Liver (tissue), 3 donors: ENCODE measurements around the gene LAMTOR2.

Experiments
- ATF3 ChIP-seq: IDR thresholded peaks from 2 replicates; pipeline ENCODE4 v1.6.1; 2016; ENCODE audit warnings: antibody characterized with exemption
- CTCF ChIP-seq: fragments of 150-350 bp; IDR thresholded peaks from 2 replicates; pipeline ENCODE4 v1.5.1; 2017; ENCODE audit warnings: improper control_type of control experiment, low read depth, low read length; ENCODE audit not compliant: missing input control
- FOXA1 ChIP-seq: IDR thresholded peaks from 2 replicates; pipeline ENCODE4 v1.6.1; 2016; ENCODE audit warnings: antibody characterized with exemption
- MAX ChIP-seq: IDR thresholded peaks from 2 replicates; pipeline ENCODE4 v1.6.1; 2016; ENCODE audit warnings: antibody characterized with exemption
- RAD21 ChIP-seq, 2 donors: IDR thresholded peaks; 2 replicates each; pipeline ENCODE4 v1.6.1; 2016; ENCODE audit warnings: antibody characterized with exemption in 2 of 2, mild to moderate bottlenecking in 2 of 2
- REST ChIP-seq: IDR thresholded peaks from 2 replicates; pipeline ENCODE4 v1.6.1; 2016; ENCODE audit warnings: antibody characterized with exemption, mild to moderate bottlenecking
- RXRA ChIP-seq, 2 donors: IDR thresholded peaks; 2 replicates each; pipeline ENCODE4 v1.6.1; 2017 to 2018; ENCODE audit warnings: antibody characterized with exemption in 2 of 2, mild to moderate bottlenecking in 1 of 2
- SP1 ChIP-seq: IDR thresholded peaks from 2 replicates; pipeline ENCODE4 v1.6.1; 2018; ENCODE audit warnings: antibody characterized with exemption, mild to moderate bottlenecking
- YY1 ChIP-seq: IDR thresholded peaks from 2 replicates; pipeline ENCODE4 v1.6.1; 2016; ENCODE audit warnings: antibody characterized with exemption, mild to moderate bottlenecking
- donor health status: healthy.
- donor health status: healthy.

- TF ChIP-seq REST (no peak), FOXA1 (no peak), SP1 (no peak), CTCF (no peak), MAX (no peak), RXRA (IDR thresholded peaks at IDR 0.05) (no peak), ATF3 (no peak), YY1 (no peak), RAD21 (IDR thresholded peaks at IDR 0.05) (no peak)
Measured at GRCh38 chr1:156072251-156072650, 17.7 kb downstream of the LAMTOR2 start.
